ENCODE data around the gene FOXA3. TPM values are rescaled to one million over a fixed set of nuclear protein-coding genes. Genes with fewer than 3 reads are reported as not detected.

Gene FOXA3
- total and polyA plus RNA-seq, 10 of the 15 experiments (the other 5 are each of a cell fraction or from before 2014, with no cell fraction given): 0.04 to 0.83 (median 0.11) TPM; not detected in 5

- TF ChIP-seq, protein P1, sequence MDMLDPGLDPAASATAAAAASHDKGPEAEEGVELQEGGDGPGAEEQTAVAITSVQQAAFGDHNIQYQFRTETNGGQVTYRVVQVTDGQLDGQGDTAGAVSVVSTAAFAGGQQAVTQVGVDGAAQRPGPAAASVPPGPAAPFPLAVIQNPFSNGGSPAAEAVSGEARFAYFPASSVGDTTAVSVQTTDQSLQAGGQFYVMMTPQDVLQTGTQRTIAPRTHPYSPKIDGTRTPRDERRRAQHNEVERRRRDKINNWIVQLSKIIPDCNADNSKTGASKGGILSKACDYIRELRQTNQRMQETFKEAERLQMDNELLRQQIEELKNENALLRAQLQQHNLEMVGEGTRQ (IDR thresholded peaks at IDR 0.05; ENCODE audit: borderline replicate concordance, low read depth, low read length): no peak
- no peak for TF ChIP-seq BACH1 (IDR thresholded peaks at IDR 0.05; ENCODE audit: borderline replicate concordance)
- TF ChIP-seq, protein P2, sequence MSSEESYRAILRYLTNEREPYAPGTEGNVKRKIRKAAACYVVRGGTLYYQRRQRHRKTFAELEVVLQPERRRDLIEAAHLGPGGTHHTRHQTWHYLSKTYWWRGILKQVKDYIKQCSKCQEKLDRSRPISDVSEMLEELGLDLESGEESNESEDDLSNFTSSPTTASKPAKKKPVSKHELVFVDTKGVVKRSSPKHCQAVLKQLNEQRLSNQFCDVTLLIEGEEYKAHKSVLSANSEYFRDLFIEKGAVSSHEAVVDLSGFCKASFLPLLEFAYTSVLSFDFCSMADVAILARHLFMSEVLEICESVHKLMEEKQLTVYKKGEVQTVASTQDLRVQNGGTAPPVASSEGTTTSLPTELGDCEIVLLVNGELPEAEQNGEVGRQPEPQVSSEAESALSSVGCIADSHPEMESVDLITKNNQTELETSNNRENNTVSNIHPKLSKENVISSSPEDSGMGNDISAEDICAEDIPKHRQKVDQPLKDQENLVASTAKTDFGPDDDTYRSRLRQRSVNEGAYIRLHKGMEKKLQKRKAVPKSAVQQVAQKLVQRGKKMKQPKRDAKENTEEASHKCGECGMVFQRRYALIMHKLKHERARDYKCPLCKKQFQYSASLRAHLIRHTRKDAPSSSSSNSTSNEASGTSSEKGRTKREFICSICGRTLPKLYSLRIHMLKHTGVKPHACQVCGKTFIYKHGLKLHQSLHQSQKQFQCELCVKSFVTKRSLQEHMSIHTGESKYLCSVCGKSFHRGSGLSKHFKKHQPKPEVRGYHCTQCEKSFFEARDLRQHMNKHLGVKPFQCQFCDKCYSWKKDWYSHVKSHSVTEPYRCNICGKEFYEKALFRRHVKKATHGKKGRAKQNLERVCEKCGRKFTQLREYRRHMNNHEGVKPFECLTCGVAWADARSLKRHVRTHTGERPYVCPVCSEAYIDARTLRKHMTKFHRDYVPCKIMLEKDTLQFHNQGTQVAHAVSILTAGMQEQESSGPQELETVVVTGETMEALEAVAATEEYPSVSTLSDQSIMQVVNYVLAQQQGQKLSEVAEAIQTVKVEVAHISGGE (CRISPR knock-in tag; IDR thresholded peaks at IDR 0.05): no peak
- TF ChIP-seq CREM (IDR thresholded peaks at IDR 0.05; ENCODE audit: low read depth): no peak
- no peak for TF ChIP-seq JUNB (IDR thresholded peaks at IDR 0.05)
- TF ChIP-seq MAX (IDR thresholded peaks at IDR 0.05; ENCODE audit: low read depth, low read length): no peak
- TF ChIP-seq SIN3A (IDR thresholded peaks at IDR 0.05; ENCODE audit: low read depth, low read length): no peak
- TF ChIP-seq RCOR1 (conservative IDR thresholded peaks at IDR 0.05; ENCODE audit: low read depth, low read length): no peak
Measured at GRCh38 chr19:45822716-45823115, 41.4 kb upstream of the FOXA3 start (continued).

- Histone ChIP-seq H3K9me3 (replicated peaks; ENCODE audit: control insufficient read depth, insufficient read depth, low read length) (no peaks in the 10 kb centered on the region), H3K27ac (ENCODE audit: control insufficient read depth, insufficient read depth) (no peak overlapping the region), H3K4me1 (ENCODE audit: control insufficient read depth, insufficient read depth, low read length) (no peaks in the 10 kb centered on the region; the same call in 1 of the 2 replicates), H3K9ac (ENCODE audit: control insufficient read depth, insufficient read depth, low read length) (no peak overlapping the region), H3K79me2 (ENCODE audit: control insufficient read depth, insufficient read depth, low read length) (no peaks in the 10 kb centered on the region), H4K20me1 (ENCODE audit: control insufficient read depth, insufficient read depth) (no peaks in the 10 kb centered on the region), H3K4me2 (ENCODE audit: control insufficient read depth, insufficient read depth) (no peak overlapping the region), H3K4me3 (no peak overlapping the region), H2AFZ (ENCODE audit: control insufficient read depth, low read depth, low read length) (no peak overlapping the region), H3K27me3 (replicated peaks in 1 of 2; ENCODE audit: control insufficient read depth in 2 of 2, insufficient read depth in 2 of 2, low read length in 1 of 2) (no peaks in the 10 kb centered on the region), H3K36me3 (ENCODE audit: control insufficient read depth in 2 of 2, insufficient read depth in 2 of 2, low read length in 1 of 2) (peaks cover 16 to 41% of the 10 kb centered on the region in 2 experiments)
- in situ Hi-C loops (cut with MboI): no loop called here
- ATAC-seq (no peak), FAIRE-seq (no peak), DNase-seq (ENCODE audit: low read depth, low spot score) (no peak)
- WGBS (ENCODE audit: insufficient coverage, insufficient replicate concordance, low lambda C conversion rate, missing lambda C conversion rate): 99% methylated on average over 12 of the region's 12 CpGs
- CTCF ChIA-PET: no interaction called here
- intact Hi-C loops (cut with micrococcal nuclease; ENCODE audit: unreplicated experiment): no loop called here
- TF ChIP-seq SIN3A (IDR thresholded peaks at IDR 0.05; ENCODE audit: low read depth, low read length) (no peak), ZNF274 (IDR thresholded peaks at IDR 0.05; ENCODE audit: insufficient read depth, insufficient read length) (no peak), SUZ12 (IDR thresholded peaks at IDR 0.05; ENCODE audit: unreplicated experiment) (no peak), RB1 (IDR thresholded peaks at IDR 0.05; ENCODE audit: borderline replicate concordance) (no peak), ZZZ3 (IDR thresholded peaks at IDR 0.05; ENCODE audit: control insufficient read depth, insufficient read length, low read depth) (no peak), GATAD2B (conservative IDR thresholded peaks at IDR 0.05; ENCODE audit: low read depth) (no peak)
- RAD21 ChIA-PET (ENCODE audit: unreplicated experiment): no interaction called here
- no TSS peak for BruUV-seq (replicated peaks)
- POLR2A ChIA-PET: interaction anchor here (0.5 kb wide), 1 partner anchor 127 kb away, joined by 8 read pairs; no protein-coding TSS in a partner anchor
- SMC1A ChIA-PET (ENCODE audit: uncharacterized antibody, unreplicated experiment): no interaction called here
Measured at GRCh38 chr19:45823182-45823581, 40.9 kb upstream of the FOXA3 start.

All from GM12878 (cell line).